Nucleus accumbens (tissue), 56 donors: Measurements from ENCODE around the gene ZMIZ2.
"Not testable (repeated sequence)": the region's sequence is repeated elsewhere in the genome, so short reads cannot be mapped to it uniquely, and the experiment has no call there.

ENCODE experiments used
- DNase-seq, 56 donors: peaks; one replicate each; lab custom pipeline; 2025; lab: John Stamatoyannopoulos, UW

The ZMIZ2 gene, protein sequence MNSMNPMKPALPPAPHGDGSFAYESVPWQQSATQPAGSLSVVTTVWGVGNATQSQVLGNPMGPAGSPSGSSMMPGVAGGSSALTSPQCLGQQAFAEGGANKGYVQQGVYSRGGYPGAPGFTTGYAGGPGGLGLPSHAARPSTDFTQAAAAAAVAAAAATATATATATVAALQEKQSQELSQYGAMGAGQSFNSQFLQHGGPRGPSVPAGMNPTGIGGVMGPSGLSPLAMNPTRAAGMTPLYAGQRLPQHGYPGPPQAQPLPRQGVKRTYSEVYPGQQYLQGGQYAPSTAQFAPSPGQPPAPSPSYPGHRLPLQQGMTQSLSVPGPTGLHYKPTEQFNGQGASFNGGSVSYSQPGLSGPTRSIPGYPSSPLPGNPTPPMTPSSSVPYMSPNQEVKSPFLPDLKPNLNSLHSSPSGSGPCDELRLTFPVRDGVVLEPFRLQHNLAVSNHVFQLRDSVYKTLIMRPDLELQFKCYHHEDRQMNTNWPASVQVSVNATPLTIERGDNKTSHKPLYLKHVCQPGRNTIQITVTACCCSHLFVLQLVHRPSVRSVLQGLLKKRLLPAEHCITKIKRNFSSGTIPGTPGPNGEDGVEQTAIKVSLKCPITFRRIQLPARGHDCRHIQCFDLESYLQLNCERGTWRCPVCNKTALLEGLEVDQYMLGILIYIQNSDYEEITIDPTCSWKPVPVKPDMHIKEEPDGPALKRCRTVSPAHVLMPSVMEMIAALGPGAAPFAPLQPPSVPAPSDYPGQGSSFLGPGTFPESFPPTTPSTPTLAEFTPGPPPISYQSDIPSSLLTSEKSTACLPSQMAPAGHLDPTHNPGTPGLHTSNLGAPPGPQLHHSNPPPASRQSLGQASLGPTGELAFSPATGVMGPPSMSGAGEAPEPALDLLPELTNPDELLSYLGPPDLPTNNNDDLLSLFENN

DNA sequence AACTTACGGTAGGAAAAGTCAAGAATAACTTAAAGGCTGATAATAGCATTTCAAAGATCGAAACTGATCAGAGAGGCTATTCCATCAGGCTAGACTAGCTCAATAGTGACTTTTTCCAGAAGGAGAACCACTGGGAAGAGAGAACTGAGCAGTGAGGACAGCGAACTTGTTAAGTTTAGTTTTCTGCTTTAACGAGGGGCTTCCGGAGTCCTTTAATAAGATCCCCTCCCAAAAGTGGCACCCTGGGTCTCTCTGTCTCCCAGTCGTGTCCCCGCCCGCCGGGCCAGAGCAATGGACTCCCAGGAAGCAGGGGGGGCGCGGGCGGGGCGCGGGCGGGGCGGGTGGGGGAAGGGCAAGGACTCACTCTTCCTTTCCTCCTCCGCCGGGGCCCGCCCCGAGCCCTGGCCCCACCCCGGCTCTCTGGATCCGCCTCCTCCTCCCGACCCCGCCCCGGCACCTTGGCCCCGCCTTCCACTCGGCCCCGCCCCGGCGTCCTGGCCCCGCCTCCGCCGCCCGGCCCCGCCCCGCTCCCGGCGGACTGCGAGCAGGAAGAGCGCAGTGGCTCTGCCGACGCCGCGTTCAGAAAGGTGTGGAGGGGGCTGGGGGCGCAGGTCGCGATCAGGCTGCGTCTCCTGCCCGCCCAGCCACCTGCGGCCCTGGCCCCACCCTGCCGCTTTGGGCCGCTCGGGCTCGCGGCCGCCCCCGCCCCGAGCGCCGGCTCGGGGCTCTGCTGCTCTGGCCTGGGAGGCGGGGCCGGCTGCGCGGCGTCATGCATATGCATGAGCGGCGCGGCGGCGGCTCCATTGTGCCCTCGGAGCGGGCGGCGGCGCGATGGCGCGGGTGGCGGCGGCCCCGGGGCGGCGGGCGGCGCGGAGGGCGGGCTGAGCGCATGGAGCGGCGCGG, at the start of gene ZMIZ2:
Gene ZMIZ2 (plus strand): TSS at position 803 of the 903 bp plus-strand sequence. CDS start 7,403 bp downstream, outside the sequence.
- DNase-seq = peak; percentile 45 to 97 (median 92)

DNA sequence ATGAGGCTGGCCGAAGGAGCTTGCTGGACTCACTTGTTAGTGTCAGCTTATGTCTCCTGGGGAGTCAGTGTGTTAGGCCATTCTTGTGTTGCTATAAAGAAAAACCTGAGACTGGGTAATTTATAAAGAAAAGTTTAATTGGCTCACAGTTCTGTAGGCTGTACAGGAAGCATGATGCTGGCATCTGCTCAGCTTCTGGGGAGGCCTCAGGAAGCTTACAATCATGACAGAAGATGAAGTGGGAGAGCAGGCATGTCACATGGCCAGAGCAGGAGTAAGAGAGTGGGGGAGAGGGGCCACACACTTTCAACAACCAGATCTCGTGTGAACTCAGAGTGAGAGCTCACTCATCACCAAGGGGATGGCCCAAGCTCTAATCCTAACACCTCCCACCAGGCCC, 49.0 kb upstream of the ZMIZ2 start:
- not testable (repeated sequence) for DNase-seq

DNA sequence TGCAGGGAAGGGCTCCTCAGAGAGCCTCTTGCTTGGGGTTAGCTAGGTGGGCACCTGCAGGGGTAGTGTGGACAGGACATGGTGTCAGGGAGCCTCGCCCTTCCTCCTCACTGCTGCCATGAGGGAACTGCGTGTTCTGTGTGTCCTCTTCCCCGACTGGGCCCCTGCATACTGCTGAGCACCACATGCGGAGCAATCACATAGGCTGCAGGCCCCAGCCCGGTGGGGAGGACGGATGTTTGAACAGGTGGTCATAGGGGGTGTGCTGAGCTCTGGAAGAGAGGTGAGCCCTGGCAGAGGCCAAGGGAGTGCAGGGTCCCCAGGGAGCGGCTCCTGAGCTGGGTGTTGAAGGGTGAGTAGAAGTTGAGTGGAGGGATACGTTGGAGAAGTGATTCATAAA, 48.3 kb upstream of the ZMIZ2 start:
- DNase-seq = no peak

DNA sequence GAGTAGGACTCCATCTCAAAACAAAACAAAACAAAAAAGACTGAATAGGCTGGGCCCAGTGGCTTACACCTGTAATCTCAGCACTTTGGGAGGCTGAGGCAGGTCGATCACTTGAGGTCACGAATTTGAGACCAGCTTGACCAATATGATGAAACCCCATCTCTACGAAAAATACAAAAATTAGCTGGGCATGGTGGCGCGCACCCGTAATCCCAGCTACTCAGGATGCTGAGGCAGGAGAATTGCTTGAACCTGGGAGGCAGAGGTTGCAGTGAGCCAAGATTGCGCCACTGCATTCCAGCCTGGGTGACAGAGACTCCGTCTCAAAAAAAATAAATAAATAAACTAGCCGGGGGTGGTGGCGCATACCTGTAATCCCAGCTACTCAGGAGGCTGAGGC, 45.3 kb upstream of the ZMIZ2 start:
- not testable (repeated sequence) for DNase-seq

DNA sequence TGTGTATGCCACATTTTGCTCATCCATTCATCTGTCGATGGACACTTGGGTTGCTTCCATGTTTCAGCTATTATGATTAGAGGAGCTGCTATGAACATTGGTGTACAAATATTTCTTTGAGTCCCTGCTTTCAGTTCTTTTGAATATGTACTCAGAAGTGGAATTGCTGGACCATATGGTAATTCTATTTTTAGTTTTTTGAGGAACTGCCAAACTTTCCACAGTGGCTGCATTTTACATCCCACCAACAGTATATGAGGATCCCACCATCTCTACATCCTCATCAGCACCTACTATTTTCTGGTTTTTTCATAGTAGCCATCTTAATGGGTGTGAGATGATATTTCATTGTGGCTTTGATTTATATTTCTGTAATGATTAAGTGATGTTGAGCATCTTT, 44.7 kb upstream of the ZMIZ2 start:
- DNase-seq = no peak

DNA sequence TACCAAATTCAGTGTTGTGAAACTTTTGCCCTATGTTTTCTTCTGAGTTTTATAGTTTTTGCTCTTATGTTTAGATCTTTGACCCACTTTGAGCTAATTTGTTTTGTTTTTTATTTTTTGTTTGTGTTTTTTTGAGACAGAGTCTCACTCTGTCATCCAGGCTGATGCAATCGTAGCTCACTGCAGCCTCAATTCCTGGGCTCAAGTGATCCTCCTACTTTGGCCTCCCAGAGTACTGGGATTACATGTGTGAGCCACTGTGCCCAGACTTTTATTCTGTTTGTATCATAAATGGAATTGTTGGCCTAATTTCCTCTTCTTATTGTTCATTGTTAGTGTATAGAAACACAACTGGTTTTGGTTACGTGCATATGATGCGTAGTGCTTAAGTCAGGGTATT, 43.2 kb upstream of the ZMIZ2 start:
- DNase-seq = no peak

DNA sequence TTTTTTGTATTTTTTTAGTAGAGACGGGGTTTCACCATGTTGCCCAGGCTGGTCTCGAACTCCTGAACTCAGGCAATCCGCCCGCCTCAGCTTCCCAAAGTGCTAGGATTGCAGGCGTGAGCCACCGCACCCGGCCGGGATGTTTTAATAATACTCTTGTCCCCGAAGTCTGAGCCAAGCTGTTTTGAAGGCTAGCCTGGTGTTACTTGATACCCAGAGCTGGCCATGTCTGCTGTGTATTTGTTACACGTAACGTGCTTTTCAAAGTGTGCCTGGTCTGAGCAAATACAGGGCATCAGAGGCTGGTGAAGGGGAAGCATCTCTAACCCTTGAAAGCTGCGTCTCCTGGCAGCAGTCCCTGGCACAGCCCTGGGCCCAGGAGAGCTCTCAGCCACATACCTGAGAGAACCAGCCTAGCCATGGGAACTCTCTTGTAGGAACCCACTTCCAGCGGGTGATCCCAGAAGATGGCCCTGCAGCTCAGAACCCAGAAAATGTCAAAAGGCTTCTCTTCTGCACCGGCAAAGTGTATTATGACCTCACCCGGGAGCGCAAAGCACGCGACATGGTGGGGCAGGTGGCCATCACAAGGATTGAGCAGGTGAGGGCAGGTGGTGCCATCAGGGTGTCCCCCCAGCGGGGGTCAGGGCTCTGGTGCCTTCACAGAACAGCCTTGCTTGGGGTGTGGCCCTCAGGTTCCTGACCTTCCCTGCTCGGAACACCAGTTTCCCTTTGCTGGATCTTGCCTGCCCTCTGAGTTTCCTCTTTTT, 41.7 kb upstream of the ZMIZ2 start:
- DNase-seq = no peak

DNA sequence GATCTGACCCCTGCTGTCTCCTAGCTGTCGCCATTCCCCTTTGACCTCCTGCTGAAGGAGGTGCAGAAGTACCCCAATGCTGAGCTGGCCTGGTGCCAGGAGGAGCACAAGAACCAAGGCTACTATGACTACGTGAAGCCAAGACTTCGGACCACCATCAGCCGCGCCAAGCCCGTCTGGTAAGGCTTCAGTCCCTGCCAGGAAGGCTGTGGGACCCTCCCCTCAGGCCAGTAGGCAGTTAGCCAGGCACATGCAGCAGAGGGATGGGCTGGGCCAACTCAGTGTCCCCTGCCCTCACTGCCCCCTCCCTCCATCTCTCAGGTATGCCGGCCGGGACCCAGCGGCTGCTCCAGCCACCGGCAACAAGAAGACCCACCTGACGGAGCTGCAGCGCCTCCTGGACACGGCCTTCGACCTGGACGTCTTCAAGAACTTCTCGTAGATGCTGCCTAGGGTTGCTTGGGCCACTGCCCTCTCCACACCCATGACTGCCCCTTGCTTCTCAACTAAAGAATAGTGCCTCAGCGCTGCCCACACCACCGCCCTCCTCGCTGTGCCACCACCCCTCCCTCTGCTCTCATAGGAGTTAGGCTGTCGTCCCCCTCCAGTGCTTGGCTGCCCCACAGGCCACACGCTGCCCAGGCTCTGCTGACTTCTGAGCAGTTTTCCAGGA, 41.0 kb upstream of the ZMIZ2 start:
- no peak for DNase-seq

DNA sequence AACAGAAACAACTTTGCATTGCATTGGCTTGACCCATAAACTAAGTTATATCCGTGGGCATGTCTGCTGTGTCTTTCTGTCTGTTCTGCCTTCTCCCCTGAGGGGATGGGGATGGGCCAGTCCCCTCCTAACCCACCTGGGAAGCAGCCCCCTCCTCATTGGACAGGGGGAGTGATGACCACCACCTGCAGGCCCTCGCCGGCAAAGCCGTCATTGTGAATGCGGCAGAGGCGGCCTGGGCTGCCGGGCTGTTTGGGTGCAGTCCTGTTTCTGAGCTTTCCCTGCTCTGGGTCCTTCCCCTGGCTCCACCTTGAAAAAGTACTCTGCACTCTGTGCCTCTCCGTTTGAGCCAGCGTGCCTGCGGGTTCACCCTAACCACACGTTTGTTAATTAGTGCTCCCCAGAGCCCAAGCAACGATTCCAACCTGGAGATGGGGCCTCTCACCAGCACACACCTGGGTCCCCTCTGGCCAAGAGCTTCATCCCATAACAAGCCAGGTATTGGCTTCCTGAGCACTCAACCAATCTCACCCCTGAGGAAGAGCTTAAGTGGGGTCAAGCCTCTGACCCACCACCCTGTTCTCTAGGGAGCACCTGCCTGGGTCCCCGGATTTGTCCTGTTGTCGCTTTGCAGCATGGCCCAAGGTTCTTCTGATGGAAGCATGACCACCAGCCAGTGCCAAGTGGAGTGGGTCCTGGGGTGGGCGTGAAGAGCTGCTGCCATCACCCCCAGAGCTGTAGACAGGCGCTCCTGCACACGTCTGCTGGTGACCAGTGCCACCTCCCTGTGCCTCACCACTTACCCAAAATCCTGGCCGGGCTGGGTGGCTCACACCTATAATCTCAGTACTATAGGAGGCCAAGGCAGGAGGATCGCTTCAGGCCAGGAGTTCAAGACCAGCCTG, 39.4 kb upstream of the ZMIZ2 start:
- no peak for DNase-seq

DNA sequence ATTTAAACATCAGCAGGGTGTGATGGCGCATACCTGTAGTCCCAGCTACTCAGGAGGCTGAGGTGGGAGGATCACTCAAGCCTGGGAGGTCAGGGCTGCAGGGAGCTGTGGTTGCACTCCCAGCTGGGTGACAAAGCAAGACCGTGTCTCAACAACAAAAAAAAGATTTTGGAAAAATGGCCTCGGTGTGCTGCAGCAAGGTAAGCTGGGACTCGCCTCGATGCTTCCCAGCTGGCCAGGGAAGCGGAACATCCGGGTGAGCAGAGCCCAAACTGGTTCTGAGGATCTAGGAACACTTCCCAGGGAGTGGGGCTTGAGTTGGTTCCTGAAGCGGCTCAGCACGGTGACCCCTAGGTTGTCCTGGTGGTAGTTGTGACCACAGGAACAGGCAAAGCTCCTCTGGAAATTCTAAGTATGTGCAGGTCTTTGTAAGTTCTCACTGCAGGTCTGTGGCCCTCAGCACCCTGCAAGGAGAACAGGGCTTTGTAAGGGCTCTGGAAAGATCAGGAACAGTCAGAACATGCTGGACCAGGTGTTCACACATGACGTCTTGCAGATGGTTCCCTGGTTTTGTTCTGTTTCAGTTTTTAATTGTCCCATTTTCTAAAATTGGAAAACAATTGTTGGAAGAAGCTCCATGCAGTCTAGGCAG, 38.6 kb upstream of the ZMIZ2 start:
- no peak for DNase-seq

DNA sequence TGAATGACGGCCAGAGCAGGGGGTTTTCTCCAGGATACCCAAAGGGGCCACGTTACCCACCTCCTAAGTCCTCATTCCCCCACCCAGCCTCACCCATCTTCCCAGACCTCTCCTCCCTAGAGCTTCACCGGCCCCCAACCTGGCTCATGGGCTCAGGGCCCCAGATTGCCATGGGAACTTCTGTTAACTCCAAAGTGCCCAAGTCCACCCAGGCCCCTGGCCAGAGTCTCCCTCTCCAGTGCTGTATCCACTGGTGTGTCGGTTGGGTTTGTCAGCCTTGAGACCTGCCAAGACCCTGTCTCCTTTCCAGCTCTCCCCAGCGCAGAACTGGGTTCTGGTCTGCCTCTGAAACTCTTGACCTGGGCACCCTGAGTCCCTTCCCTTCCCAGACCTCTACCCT, 37.1 kb upstream of the ZMIZ2 start:
- no peak for DNase-seq

DNA sequence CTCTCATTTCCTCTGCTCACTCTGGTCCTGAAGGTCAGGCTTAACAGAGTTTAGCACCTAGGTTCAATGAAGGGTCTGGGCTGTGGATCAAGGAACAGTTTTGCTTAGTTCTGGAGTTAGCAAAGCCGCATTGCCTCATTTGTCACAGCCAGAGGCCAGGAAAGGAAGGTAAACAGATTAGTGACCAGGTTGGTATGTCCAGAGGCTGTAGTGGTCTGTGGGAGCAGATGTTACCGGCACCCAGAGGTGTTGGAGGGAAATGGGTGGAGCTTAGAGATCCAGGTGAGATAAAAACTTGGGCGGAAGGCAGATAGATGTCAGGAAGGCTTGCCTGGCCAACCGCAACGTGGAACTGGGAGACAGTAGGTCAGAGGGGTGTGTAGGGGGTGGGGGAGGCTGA, 36.6 kb upstream of the ZMIZ2 start:
- no peak for DNase-seq

DNA sequence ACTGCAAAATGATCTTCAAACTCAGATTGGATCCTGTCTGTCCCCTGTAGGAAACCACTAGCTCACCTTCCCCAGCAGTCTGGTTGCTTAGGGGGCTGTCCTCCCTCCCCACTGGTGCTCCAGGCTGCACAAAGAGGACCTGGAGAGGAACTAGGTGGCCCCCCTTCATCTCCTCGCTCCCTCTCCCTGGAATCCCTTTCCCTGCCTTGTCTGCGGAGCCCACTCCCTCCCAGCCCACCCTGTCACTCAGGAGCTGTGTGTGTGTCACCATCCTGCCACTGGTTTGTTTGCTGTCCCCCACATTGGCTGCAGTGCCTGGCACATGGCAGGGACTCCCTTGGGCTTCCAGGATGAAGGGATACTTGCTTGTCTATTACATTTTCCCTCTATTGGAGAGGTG, 35.5 kb upstream of the ZMIZ2 start:
- DNase-seq = no peak

DNA sequence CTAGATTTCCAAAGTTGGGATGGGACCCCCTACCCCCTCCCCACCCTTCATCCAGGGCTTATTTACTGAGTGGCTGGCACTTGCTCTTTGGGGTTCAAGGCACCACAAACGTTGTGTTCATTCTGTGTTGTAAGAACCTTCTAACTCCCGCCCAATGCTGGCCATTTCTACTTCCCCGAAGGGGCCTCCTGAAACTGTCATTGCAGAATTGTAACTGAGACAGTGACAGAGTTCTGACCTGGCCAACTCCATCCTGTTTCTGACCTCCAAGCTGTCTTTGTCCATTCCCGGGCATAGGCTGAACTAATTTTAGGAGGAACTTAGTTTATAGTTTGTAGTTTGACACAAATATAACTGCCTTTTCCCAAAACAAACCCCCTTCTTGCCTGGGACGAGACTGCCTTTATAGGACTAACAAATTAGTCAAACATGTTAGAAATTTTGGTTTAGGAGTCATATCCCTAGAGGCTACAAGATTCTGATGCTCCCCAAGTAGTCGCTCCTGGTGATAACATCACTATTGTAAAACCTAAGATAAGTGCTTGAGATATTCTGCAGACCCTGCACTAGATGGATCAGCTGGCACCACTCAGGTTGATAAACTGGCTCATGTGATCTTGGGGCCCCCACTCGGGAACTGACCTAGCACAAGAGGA, 34.8 kb upstream of the ZMIZ2 start:
- DNase-seq = no peak

DNA sequence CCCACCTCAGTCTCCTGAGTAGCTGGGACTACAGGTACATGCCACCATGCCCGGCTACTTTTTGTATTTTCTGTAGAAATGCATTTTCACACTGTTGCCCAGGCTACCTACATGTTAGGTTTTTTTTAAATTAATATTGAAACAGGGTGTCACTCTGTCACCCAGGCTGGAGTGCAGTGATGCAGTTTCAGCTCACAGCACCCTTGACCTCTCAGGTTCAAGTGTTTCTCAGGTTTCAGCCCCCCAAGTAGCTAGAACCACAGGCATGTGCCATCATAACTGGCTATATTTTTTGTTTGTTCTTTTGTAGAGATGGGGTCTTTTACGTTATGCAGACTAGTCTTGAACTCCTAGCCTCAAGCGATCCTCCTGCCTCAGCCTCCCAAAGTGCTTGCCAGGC, 32.4 kb upstream of the ZMIZ2 start:
- no peak for DNase-seq

DNA sequence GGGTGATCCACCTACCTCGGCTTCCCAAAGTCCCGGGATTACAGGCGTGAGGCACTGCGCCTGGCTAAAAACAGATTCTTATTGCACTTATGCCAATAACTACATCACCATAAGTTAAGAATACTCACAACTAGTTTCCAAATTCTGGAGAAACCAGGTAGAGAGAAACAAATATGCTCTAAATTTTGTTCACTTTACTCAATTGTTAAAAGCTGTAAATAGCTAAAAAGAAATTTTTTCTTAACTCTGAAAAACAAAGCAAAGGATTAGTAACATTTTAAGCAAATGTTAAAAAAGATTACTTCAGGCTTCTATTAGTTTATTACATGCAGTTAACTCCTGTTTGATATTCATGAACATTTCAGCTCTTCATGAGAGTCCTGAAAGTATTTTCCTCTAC, 28.3 kb upstream of the ZMIZ2 start:
- DNase-seq = no peak

DNA sequence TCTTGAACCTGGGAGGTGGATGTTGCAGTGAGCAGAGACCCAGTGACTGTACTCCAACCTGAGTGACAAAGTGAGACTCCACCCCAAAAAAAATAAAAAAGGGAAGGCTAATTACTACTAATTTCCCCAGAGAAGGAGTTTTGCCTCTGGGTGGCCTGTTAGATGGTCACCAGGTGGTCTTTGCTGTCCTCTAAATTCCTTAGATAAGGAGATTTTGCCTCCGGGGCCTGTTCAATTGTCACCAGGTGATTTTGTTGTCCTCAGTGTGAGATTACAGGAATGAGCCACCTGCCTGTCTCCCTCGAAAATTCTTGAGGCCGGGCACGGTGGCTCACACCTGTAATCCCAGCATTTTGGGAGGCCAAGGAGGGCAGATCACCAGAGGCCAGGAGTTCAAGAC, 24.4 kb upstream of the ZMIZ2 start:
- DNase-seq = no peak
